Thyroid gland (tissue), 4 donors: Measurements from ENCODE around the gene CEACAM5. TPM values are rescaled to one million over a fixed set of nuclear protein-coding genes. Genes with fewer than 3 reads are reported as not detected.

Experiments used
- DNase-seq, 2 donors: peaks; one replicate each; pipeline ENCODE4 v3.0.0-alpha.2; 2019
- H3K27ac ChIP-seq, 3 donors: fragments of 200-600 bp; sonication (generic); 1 replicate in 2 of 3; 2 replicates in 1 of 3; pipeline ENCODE4 v1.5.1; 2016 to 2019; ENCODE audit warnings: mild to moderate bottlenecking in 1 of 3, moderate library complexity in 1 of 3
- H3K27me3 ChIP-seq: fragments of 200-600 bp; sonication (generic); one replicate; pipeline ENCODE4 v1.5.1; 2019
- H3K36me3 ChIP-seq, 2 donors: fragments of 200-600 bp; sonication (generic); one replicate each; pipeline ENCODE4 v1.5.1; 2016 to 2019
- H3K4me1 ChIP-seq, 2 donors: fragments of 200-600 bp; sonication (generic); one replicate each; pipeline ENCODE4 v1.5.1; 2017 to 2019
- H3K4me3 ChIP-seq, 3 donors: fragments of 200-600 bp; sonication (generic); replicated peaks in 1 of 3; 1 replicate in 2 of 3; 2 replicates in 1 of 3; pipeline ENCODE4 v1.5.1; 2016; ENCODE audit warnings: mild to moderate bottlenecking in 1 of 3
- H3K9me3 ChIP-seq: fragments of 200-600 bp; sonication (generic); one replicate; pipeline ENCODE4 v1.5.1; 2017
- CTCF ChIP-seq, 6 experiments: fragments of 200-600 bp in 3 of 6; fragments of 450-650 bp in 3 of 6; sonication (generic) in 3 of 6; IDR thresholded peaks; one replicate each; pipeline ENCODE4 v1.5.1; 2016 to 2019; ENCODE audit warnings: antibody characterized with exemption in 6 of 6, mild to moderate bottlenecking in 2 of 6, inconsistent platforms in 1 of 6, moderate library complexity in 1 of 6
- POLR2A ChIP-seq, 2 donors: fragments of 450-650 bp; IDR thresholded peaks; one replicate each; pipeline ENCODE4 v1.6.1; 2017; ENCODE audit warnings: antibody characterized with exemption in 2 of 2, mild to moderate bottlenecking in 2 of 2, moderate library complexity in 1 of 2
- WGBS, 2 donors: methylation state at CpG; one replicate each; pipeline ENCODE4 v1.1.5; 2017; 5-methylcytosine and 5-hydroxymethylcytosine counted together
- intact Hi-C: fragments of 100-400 bp; cut with DNase I; formaldehyde crosslinking; loops from one replicate; pipeline ENCODE4 v1.15.1; 2023
- total RNA-seq, 4 donors: library from RNA; depleted of rRNA; stranded (reverse); fragments of >200 nt; gene quantifications; one replicate each; pipeline ENCODE4 v1.2.3, GENCODE V29; 2016

The CEACAM5 gene
- total RNA-seq, 4 donors from 2014 or later: 1.2 to 8.8 TPM; not detected in 2

- Histone ChIP-seq H3K36me3 (no peaks in the 10 kb centered on the region), H3K27me3 (no peaks in the 10 kb centered on the region), H3K9me3 (no peaks in the 10 kb centered on the region), H3K27ac (no peak overlapping the region), H3K4me1 (no peaks in the 10 kb centered on the region), H3K4me3 (no peak overlapping the region)
- no peak for DNase-seq
- no peak for TF ChIP-seq POLR2A (IDR thresholded peaks at IDR 0.05)
- TF ChIP-seq CTCF (IDR thresholded peaks at IDR 0.05): no peak
- intact Hi-C loops: no loop called here
- 63 to 65% methylated on average over 9 to 13 of the region's 13 CpGs for WGBS, 2 donors
Measured at GRCh38 chr19:41700381-41701195, 7.8 kb upstream of the CEACAM5 start.

- TF ChIP-seq POLR2A (IDR thresholded peaks at IDR 0.05) (no peak), CTCF (IDR thresholded peaks at IDR 0.05) (no peak)
- WGBS, 2 donors: 23 to 37% methylated on average over 7 to 8 of the region's 10 CpGs
- no peaks in the 10 kb centered on the region for H3K36me3 ChIP-seq
- no peaks in the 10 kb centered on the region for H3K4me1 ChIP-seq
- H3K4me3 ChIP-seq: no peak overlapping the region
- intact Hi-C loops: no loop called here
- no peak for DNase-seq
- H3K27ac ChIP-seq: no peak overlapping the region
- H3K27me3 ChIP-seq: no peaks in the 10 kb centered on the region
- no peaks in the 10 kb centered on the region for H3K9me3 ChIP-seq
Measured at GRCh38 chr19:41701401-41702075, 6.9 kb upstream of the CEACAM5 start.

GRCh38 chr19:41702171-41702651, 6.2 kb upstream of the CEACAM5 start:
- no peaks in the 10 kb centered on the region for H3K9me3 ChIP-seq
- 40 to 47% methylated on average over 3 of the region's 3 CpGs for WGBS, 2 donors
- H3K27me3 ChIP-seq: no peaks in the 10 kb centered on the region
- TF ChIP-seq CTCF (IDR thresholded peaks at IDR 0.05): no peak
- TF ChIP-seq POLR2A (IDR thresholded peaks at IDR 0.05): no peak
- intact Hi-C loops: no loop called here
- DNase-seq: no peak
- no peak overlapping the region for H3K27ac ChIP-seq
- H3K4me3 ChIP-seq: no peak overlapping the region
- no peaks in the 10 kb centered on the region for H3K4me1 ChIP-seq
- no peaks in the 10 kb centered on the region for H3K36me3 ChIP-seq

GRCh38 chr19:41703602-41704293, 4.7 kb upstream of the CEACAM5 start:
- no peaks in the 10 kb centered on the region for H3K4me1 ChIP-seq
- no peaks in the 10 kb centered on the region for H3K27me3 ChIP-seq
- intact Hi-C loops: no loop called here
- 55 to 70% methylated on average over 7 to 8 of the region's 8 CpGs for WGBS, 2 donors
- no peak overlapping the region for H3K27ac ChIP-seq
- no peaks in the 10 kb centered on the region for H3K36me3 ChIP-seq
- no peak for DNase-seq
- H3K9me3 ChIP-seq: no peaks in the 10 kb centered on the region
- no peak overlapping the region for H3K4me3 ChIP-seq
- no peak for TF ChIP-seq CTCF (IDR thresholded peaks at IDR 0.05)
- no peak for TF ChIP-seq POLR2A (IDR thresholded peaks at IDR 0.05)
